ENCODE data around the gene UGGT2. TPM values are rescaled to one million over a fixed set of nuclear protein-coding genes. Genes with fewer than 3 reads are reported as not detected.

The UGGT2 gene
- total and polyA plus RNA-seq, 9 of the 15 experiments (the other 6 are each of a cell fraction or from before 2014, with no cell fraction given) = 3.5 to 24.5 (median 18.3) TPM

- no peak for FAIRE-seq
- 89% methylated on average over 3 of the region's 3 CpGs for WGBS (ENCODE audit: insufficient coverage, low coverage, missing lambda C conversion rate)
- TF ChIP-seq POU5F1 (IDR thresholded peaks at IDR 0.05; ENCODE audit: borderline replicate concordance, low read depth, low read length, partially characterized antibody) (no peak), SOX6 (IDR thresholded peaks at IDR 0.05) (no peak), CCAR2 (IDR thresholded peaks at IDR 0.05; ENCODE audit: low read depth, low read length) (no peak), BRD9 (IDR thresholded peaks at IDR 0.05; ENCODE audit: low read depth, partially characterized antibody) (no peak), CREB1 (IDR thresholded peaks at IDR 0.05) (no peak), CREB1 (CRISPR knock-in tag; IDR thresholded peaks at IDR 0.05) (no peak), CUX1 (CRISPR knock-in tag; IDR thresholded peaks at IDR 0.05) (no peak), POLR2AphosphoS2 (IDR thresholded peaks at IDR 0.05; ENCODE audit: low read length) (no peak), MEF2A (IDR thresholded peaks at IDR 0.05; ENCODE audit: control insufficient read depth, low read depth, low read length) (no peak), STAT5A (IDR thresholded peaks at IDR 0.05; ENCODE audit: borderline replicate concordance, low read length) (no peak), ESRRA (IDR thresholded peaks at IDR 0.05; ENCODE audit: borderline replicate concordance, low read depth) (no peak), CCNT2 (IDR thresholded peaks at IDR 0.05; ENCODE audit: borderline replicate concordance, extremely low read depth, insufficient read length, low read depth, low read length) (no peak), ZFPM2 (CRISPR knock-in tag; IDR thresholded peaks at IDR 0.05) (no peak)
These were observed 260.1 kb downstream of the UGGT2 start for GRCh38 chr13:95793018-95793555.

More at GRCh38 chr13:95793018-95793555, 260.1 kb downstream of the UGGT2 start:
- Histone ChIP-seq H3K9me1 (ENCODE audit: control insufficient read depth, insufficient read depth, low read length) (no peaks in the 10 kb centered on the region), H3K36me3 (ENCODE audit: control insufficient read depth, insufficient read depth, low read length) (peaks cover 43% of the 10 kb centered on the region; the same call in 2 of the 3 replicates), H3K4me1 (replicated peaks in 1 of 2; ENCODE audit: control insufficient read depth in 2 of 2, insufficient read depth in 2 of 2, low read length in 2 of 2) (no peaks in the 10 kb centered on the region), H3K4me3 (no peak overlapping the region), H3K27me3 (ENCODE audit: control insufficient read depth in 2 of 2, insufficient read depth in 2 of 2, low read length in 2 of 2) (no peaks in the 10 kb centered on the region), H3K79me2 (ENCODE audit: control insufficient read depth, insufficient read depth, low read length) (no peaks in the 10 kb centered on the region), H3K4me2 (ENCODE audit: insufficient read depth, low read length) (no peak overlapping the region), H3K27ac (ENCODE audit: extremely low read depth, low read depth, low read length) (no peak overlapping the region), H3K9ac (ENCODE audit: insufficient read depth in 1 of 2, low read depth in 2 of 2, low read length in 2 of 2) (no peak overlapping the region), H2AFZ (ENCODE audit: low read depth, low read length) (no peak overlapping the region), H3K9me3 (replicated peaks; ENCODE audit: control insufficient read depth, insufficient read depth, low read depth, low read length) (no peaks in the 10 kb centered on the region), H4K20me1 (replicated peaks; ENCODE audit: control insufficient read depth, insufficient read depth, low read length) (no peaks in the 10 kb centered on the region)
- intact Hi-C loops (cut with micrococcal nuclease) (no loop called here), in situ Hi-C loops (cut with MboI) (no loop called here)
- no peak for ATAC-seq
- POLR2A ChIA-PET = no interaction called here
- DNase-seq (ENCODE audit: extremely low read depth in 1 of 4, low spot score in 3 of 4) = no peak
- BruUV-seq (replicated peaks) = no TSS peak
- CTCF ChIA-PET (ENCODE audit: low intra/inter-chr PET ratio) = no interaction called here
